ENCODE results near the gene NTHL1. TPM values are rescaled to one million over a fixed set of nuclear protein-coding genes. Genes with fewer than 3 reads are reported as not detected.
A peak's percentile ranks its signal among the peaks of the same experiment; 100 is the strongest.

The NTHL1 gene
- total and polyA plus RNA-seq, 2 donors (not counting 3 experiments of a cell fraction or from before 2014, with no cell fraction given): 39.8 to 65.8 TPM

GRCh38 chr16:2009164-2009711 lies 38.4 kb downstream of the NTHL1 start:
- no peak for TF ChIP-seq POLR2AphosphoS5 (IDR thresholded peaks at IDR 0.05; ENCODE audit: insufficient read depth, low read depth, low read length)
- no peak for TF ChIP-seq FOS (IDR thresholded peaks at IDR 0.05; ENCODE audit: borderline replicate concordance, insufficient read depth, low read length)
- TF ChIP-seq MAX (IDR thresholded peaks at IDR 0.05; ENCODE audit: insufficient read depth, insufficient read length): no peak
- no peak for TF ChIP-seq GATA2 (IDR thresholded peaks at IDR 0.05; ENCODE audit: insufficient read depth, insufficient read length, low read depth, low read length)
- no peak for TF ChIP-seq POLR2A (IDR thresholded peaks at IDR 0.05; ENCODE audit: low read depth, low read length)
- TF ChIP-seq EZH2 (IDR thresholded peaks at IDR 0.05; ENCODE audit: borderline replicate concordance, low read depth, low read length, severe bottlenecking): no peak
- no peak for TF ChIP-seq MYC (IDR thresholded peaks at IDR 0.05; ENCODE audit: low read depth, low read length)
- no peak for TF ChIP-seq CTCF (IDR thresholded peaks at IDR 0.05; ENCODE audit: extremely low read depth in 1 of 2, insufficient read depth in 1 of 2, low read depth in 1 of 2, low read length in 2 of 2)
- no peak for TF ChIP-seq JUN (IDR thresholded peaks at IDR 0.05; ENCODE audit: borderline replicate concordance, insufficient read depth, insufficient read length, low read depth)
- Histone ChIP-seq H3K4me3 (replicated peaks in 1 of 3; ENCODE audit: insufficient read depth in 1 of 3, low read depth in 1 of 3, low read length in 3 of 3) (peak overlapping the region; percentile 71 to 76 (median 72)), H3K27ac (ENCODE audit: insufficient read depth, low read depth, low read length) (peak overlapping the region; percentile 82), H3K4me1 (ENCODE audit: control insufficient read depth, extremely low read depth, insufficient read depth, low read length) (peaks cover 44% of the 10 kb centered on the region), H4K20me1 (replicated peaks; ENCODE audit: control insufficient read depth, extremely low read depth, insufficient read depth, low read length) (no peaks in the 10 kb centered on the region), H3K9me1 (replicated peaks; ENCODE audit: control insufficient read depth, extremely low read depth, insufficient read depth, low read length) (no peaks in the 10 kb centered on the region), H3K9me3 (replicated peaks; ENCODE audit: control insufficient read depth, insufficient read depth, low read length) (no peaks in the 10 kb centered on the region), H2AFZ (ENCODE audit: low read depth, low read length) (peak overlapping the region; percentile 15), H3K9ac (replicated peaks; ENCODE audit: extremely low read depth, insufficient read depth, low read length) (peak overlapping the region; percentile 89), H3K79me2 (ENCODE audit: control insufficient read depth, insufficient read depth, low read length) (peaks cover 55% of the 10 kb centered on the region), H3K36me3 (ENCODE audit: control insufficient read depth in 2 of 2, extremely low read depth in 1 of 2, insufficient read depth in 2 of 2, low read length in 2 of 2) (no peaks in the 10 kb centered on the region), H3K4me2 (ENCODE audit: insufficient read depth, low read length) (peak overlapping the region; percentile 92), H3K27me3 (ENCODE audit: control insufficient read depth in 2 of 2, insufficient read depth in 2 of 2, low read length in 2 of 2) (no peaks in the 10 kb centered on the region)
- BruUV-seq (replicated peaks): no TSS peak
- dilution Hi-C loops (cut with MboI; ENCODE audit: extremely low pct_ligation_motif_present, low sequenced_read_pairs) (no loop called here), intact Hi-C loops (cut with micrococcal nuclease) (loop anchor here (2.0 kb wide), 1 partner anchor 44 kb away; the partner anchor contains the start of gene RPS2)
- ChIA-PET POLR2A (interaction anchor here (0.6 kb wide), 1 partner anchor 15 kb away, joined by 4 read pairs; no protein-coding TSS in a partner anchor), CTCF (interaction anchor here (1.6 to 2.7 kb wide), 2 partner anchors 13 to 131 kb away, joined by 10 to 28 read pairs; no protein-coding TSS in a partner anchor)
- no peak for FAIRE-seq
- peak; percentile 26 for DNase-seq (ENCODE audit: low read depth, low spot score)

All from endothelial cell of umbilical vein (primary cell).